Stomach (tissue), 4 donors: ENCODE measurements around the gene OPALIN.

Source experiments
- POLR2A ChIP-seq, 4 donors: fragments of 450-650 bp; IDR thresholded peaks; one replicate each; pipeline ENCODE4 v1.6.1; 2016; ENCODE audit warnings: antibody characterized with exemption in 4 of 4, control low read depth in 2 of 4, mild to moderate bottlenecking in 1 of 4, moderate library complexity in 1 of 4
- TF ChIP-seq, protein P1 (sequence below), 7 experiments: fragments of 450-650 bp in 4 of 7; fragments of 200-600 bp in 3 of 7; sonication (generic) in 3 of 7; IDR thresholded peaks; one replicate each; pipeline ENCODE4 v1.5.1; 2016 to 2019; ENCODE audit warnings: antibody characterized with exemption in 7 of 7, control low read depth in 2 of 7, mild to moderate bottlenecking in 1 of 7

DNA sequence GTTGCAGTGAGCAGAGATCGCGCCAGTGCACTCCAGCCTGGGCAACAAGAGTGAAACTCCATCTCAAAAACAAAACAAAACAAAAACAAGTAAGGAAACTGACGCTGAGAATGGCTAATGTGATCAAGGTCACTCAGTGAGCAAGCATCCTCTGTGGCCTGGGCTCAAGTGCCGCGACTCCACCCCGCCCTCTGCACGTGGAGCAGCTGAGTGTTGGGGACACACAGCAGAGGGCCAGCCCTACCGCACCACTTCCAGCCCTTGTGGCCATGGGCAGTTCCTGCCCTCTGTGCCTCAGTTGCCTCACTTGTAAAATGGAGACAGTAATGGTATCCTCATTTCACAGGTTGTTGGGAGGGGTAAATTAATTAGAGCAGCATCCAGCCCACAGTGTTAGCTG, 21.0 kb upstream of the OPALIN start:
- TF ChIP-seq, protein P1, sequence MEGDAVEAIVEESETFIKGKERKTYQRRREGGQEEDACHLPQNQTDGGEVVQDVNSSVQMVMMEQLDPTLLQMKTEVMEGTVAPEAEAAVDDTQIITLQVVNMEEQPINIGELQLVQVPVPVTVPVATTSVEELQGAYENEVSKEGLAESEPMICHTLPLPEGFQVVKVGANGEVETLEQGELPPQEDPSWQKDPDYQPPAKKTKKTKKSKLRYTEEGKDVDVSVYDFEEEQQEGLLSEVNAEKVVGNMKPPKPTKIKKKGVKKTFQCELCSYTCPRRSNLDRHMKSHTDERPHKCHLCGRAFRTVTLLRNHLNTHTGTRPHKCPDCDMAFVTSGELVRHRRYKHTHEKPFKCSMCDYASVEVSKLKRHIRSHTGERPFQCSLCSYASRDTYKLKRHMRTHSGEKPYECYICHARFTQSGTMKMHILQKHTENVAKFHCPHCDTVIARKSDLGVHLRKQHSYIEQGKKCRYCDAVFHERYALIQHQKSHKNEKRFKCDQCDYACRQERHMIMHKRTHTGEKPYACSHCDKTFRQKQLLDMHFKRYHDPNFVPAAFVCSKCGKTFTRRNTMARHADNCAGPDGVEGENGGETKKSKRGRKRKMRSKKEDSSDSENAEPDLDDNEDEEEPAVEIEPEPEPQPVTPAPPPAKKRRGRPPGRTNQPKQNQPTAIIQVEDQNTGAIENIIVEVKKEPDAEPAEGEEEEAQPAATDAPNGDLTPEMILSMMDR (IDR thresholded peaks at IDR 0.05) = no peak
- TF ChIP-seq POLR2A (IDR thresholded peaks at IDR 0.05) = no peak
